Lower leg skin (tissue), 3 donors: ENCODE data around the gene SAMD4B.

ENCODE experiments used
- POLR2A ChIP-seq, 2 donors: fragments of 450-650 bp; IDR thresholded peaks; one replicate each; pipeline ENCODE4 v1.6.1; 2016 to 2017; ENCODE audit warnings: antibody characterized with exemption in 2 of 2, mild to moderate bottlenecking in 1 of 2, moderate library complexity in 1 of 2
- TF ChIP-seq, protein P1 (sequence below), 3 donors: fragments of 450-650 bp; IDR thresholded peaks; one replicate each; pipeline ENCODE4 v1.5.1; 2016; ENCODE audit warnings: antibody characterized with exemption in 3 of 3, mild to moderate bottlenecking in 3 of 3, moderate library complexity in 2 of 3

DNA sequence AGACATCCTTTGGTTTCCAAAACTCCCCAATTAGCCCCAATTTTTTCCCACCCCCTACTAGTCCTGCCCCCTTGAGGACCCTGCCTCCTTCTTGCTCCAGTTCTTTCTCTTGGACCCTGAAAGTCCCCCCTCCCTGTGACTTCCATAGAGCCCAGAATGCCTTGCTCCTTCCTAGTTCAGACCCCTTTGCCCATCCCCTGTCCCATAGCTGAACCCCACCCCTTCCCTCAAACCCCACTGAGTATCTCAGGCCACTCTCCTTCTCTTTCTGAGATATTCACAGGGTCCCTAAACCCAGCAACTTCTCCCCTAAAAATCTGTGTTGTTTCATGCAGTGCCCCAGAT, 20.4 kb upstream of the SAMD4B start:
- TF ChIP-seq, protein P1, sequence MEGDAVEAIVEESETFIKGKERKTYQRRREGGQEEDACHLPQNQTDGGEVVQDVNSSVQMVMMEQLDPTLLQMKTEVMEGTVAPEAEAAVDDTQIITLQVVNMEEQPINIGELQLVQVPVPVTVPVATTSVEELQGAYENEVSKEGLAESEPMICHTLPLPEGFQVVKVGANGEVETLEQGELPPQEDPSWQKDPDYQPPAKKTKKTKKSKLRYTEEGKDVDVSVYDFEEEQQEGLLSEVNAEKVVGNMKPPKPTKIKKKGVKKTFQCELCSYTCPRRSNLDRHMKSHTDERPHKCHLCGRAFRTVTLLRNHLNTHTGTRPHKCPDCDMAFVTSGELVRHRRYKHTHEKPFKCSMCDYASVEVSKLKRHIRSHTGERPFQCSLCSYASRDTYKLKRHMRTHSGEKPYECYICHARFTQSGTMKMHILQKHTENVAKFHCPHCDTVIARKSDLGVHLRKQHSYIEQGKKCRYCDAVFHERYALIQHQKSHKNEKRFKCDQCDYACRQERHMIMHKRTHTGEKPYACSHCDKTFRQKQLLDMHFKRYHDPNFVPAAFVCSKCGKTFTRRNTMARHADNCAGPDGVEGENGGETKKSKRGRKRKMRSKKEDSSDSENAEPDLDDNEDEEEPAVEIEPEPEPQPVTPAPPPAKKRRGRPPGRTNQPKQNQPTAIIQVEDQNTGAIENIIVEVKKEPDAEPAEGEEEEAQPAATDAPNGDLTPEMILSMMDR (IDR thresholded peaks at IDR 0.05) = no peak
- no peak for TF ChIP-seq POLR2A (IDR thresholded peaks at IDR 0.05)
